ENCODE results near the gene TRIL. TPM values are rescaled to one million over a fixed set of nuclear protein-coding genes. Genes with fewer than 3 reads are reported as not detected.

The TRIL gene
- total RNA-seq, 2 donors from 2014 or later, result 1.1 to 1.9 TPM

DNA sequence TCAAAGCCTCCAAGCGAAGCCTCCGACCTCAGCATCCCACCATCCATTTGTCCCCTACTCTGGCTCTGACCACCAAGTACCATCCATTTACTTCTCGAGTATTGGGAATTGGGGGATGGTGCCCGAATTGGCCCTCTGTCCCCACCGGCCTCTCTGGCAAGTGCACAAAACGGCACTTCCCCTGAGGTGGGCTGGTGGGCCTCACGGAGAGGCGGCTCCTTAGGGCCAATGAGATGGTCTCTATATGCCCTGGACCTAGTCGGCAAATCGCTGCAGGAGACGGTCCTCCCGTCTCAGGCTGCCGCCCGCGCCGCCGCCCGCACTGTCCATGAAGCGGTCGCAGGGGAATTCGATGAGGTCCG, 2.8 kb downstream of the TRIL start:
- intact Hi-C loops (cut with DNase I), result no loop called here
- DNase-seq, result no peak
- Histone ChIP-seq H3K9me3 (no peaks in the 10 kb centered on the region), H3K4me1 (peaks cover 6% of the 10 kb centered on the region), H3K9ac (ENCODE audit: low read depth in 2 of 2, low read length in 2 of 2) (peak overlapping the region in 1 of 2 donors; percentile 9), H3K36me3 (no peaks in the 10 kb centered on the region), H3K4me3 (peak overlapping the region; percentile 63), H3K27ac (no peak overlapping the region), H3K27me3 (peaks cover 28% of the 10 kb centered on the region)
- TF ChIP-seq, protein P1, sequence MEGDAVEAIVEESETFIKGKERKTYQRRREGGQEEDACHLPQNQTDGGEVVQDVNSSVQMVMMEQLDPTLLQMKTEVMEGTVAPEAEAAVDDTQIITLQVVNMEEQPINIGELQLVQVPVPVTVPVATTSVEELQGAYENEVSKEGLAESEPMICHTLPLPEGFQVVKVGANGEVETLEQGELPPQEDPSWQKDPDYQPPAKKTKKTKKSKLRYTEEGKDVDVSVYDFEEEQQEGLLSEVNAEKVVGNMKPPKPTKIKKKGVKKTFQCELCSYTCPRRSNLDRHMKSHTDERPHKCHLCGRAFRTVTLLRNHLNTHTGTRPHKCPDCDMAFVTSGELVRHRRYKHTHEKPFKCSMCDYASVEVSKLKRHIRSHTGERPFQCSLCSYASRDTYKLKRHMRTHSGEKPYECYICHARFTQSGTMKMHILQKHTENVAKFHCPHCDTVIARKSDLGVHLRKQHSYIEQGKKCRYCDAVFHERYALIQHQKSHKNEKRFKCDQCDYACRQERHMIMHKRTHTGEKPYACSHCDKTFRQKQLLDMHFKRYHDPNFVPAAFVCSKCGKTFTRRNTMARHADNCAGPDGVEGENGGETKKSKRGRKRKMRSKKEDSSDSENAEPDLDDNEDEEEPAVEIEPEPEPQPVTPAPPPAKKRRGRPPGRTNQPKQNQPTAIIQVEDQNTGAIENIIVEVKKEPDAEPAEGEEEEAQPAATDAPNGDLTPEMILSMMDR (IDR thresholded peaks at IDR 0.05), result no peak

DNA sequence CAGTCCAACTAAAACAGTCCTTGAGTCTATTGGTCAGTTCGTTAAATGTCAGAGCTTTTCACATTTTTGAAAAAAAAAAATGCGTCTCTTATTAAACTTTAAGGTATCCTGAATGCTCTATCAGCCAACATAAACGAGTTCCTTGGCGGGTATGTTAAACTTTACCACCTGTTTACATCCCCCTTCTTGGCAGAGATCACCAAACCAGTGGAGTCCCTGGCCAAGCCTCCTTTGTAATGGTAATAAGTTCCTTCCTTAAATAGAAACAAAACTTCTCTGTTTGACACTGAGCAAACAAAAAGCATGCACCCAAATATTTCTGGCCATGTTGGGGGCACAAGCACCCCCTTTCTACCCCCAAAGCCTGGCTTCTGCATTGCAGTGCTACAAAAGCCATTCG, 3.2 kb downstream of the TRIL start:
- peaks cover 28% of the 10 kb centered on the region for H3K27me3 ChIP-seq

GRCh38 chr7:28954471-28954870, 3.7 kb downstream of the TRIL start:
- TF ChIP-seq, protein P1 (IDR thresholded peaks at IDR 0.05), result no peak
- Histone ChIP-seq H3K27me3 (peaks cover 28% of the 10 kb centered on the region), H3K4me3 (no peak overlapping the region), H3K9ac (ENCODE audit: low read depth in 2 of 2, low read length in 2 of 2) (no peak overlapping the region), H3K9me3 (no peaks in the 10 kb centered on the region), H3K4me1 (peaks cover 6% of the 10 kb centered on the region), H3K36me3 (no peaks in the 10 kb centered on the region), H3K27ac (no peak overlapping the region)
- intact Hi-C loops (cut with DNase I), result no loop called here
- no peak for DNase-seq

More for the DNA sequence above, 3.2 kb downstream of the TRIL start:
- intact Hi-C loops (cut with DNase I), result no loop called here
- peak overlapping the region in 1 of 2 donors; percentile 9 for H3K9ac ChIP-seq (ENCODE audit: low read depth in 2 of 2, low read length in 2 of 2)
- TF ChIP-seq, protein P1 (IDR thresholded peaks at IDR 0.05), result no peak
- no peaks in the 10 kb centered on the region for H3K36me3 ChIP-seq
- no peak overlapping the region for H3K4me3 ChIP-seq
- peaks cover 6% of the 10 kb centered on the region for H3K4me1 ChIP-seq
- H3K9me3 ChIP-seq, result no peaks in the 10 kb centered on the region
- no peak overlapping the region for H3K27ac ChIP-seq
- no peak for DNase-seq

DNA sequence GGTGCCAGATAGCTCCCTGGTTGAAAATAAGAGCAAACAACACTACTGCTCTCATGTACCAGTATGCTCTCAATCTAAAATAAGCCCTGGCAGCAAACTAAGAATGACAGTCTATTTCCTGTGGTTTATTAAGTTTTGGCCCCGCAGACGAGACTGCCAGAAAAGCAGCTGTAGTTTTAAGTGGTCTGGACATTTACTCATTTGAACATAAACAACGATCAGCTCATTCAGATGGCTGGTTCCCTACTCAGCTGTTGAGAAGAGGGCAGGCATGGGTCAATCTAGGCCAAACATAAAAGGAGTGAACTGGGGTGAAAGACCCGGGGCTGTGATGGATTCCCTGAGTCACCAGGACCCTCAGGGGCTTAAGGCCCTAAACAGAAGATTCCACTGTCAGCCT, 4.5 kb downstream of the TRIL start:
- no peak overlapping the region for H3K4me3 ChIP-seq
- H3K9ac ChIP-seq (ENCODE audit: low read depth in 2 of 2, low read length in 2 of 2), result no peak overlapping the region
- H3K27me3 ChIP-seq, result peaks cover 26% of the 10 kb centered on the region
- H3K4me1 ChIP-seq, result peaks cover 6% of the 10 kb centered on the region
- peak overlapping the region; percentile 1 for H3K27ac ChIP-seq
- no peaks in the 10 kb centered on the region for H3K36me3 ChIP-seq
- no peak for DNase-seq
- TF ChIP-seq, protein P1 (IDR thresholded peaks at IDR 0.05), result no peak
- intact Hi-C loops (cut with DNase I), result no loop called here
- H3K9me3 ChIP-seq, result no peaks in the 10 kb centered on the region

DNA sequence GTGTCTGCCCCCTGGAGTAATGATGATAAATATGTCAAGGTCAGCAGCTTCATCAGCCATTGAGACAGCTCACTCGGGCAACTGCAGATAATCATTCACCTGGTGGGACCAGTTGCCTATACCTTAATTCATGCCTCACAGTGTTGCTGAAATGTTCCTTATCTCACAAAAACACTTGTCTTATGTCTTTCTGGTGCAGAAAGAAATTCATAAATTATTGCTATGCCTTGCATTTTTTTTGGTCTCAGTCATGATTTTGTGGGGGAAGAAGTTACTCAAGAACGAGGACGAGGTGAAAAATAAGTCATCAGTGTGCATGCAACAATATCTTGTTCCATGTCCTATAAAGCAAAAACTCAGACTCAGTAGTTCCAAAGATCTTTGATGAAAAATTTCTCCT, 16.0 kb downstream of the TRIL start:
- H3K27me3 ChIP-seq, result no peaks in the 10 kb centered on the region
- H3K9me3 ChIP-seq, result no peaks in the 10 kb centered on the region
- intact Hi-C loops (cut with DNase I), result no loop called here
- no peak overlapping the region for H3K27ac ChIP-seq
- TF ChIP-seq, protein P1 (IDR thresholded peaks at IDR 0.05), result no peak
- no peak overlapping the region for H3K9ac ChIP-seq (ENCODE audit: low read depth in 2 of 2, low read length in 2 of 2)
- no peak overlapping the region for H3K4me3 ChIP-seq
- no peak for DNase-seq
- no peaks in the 10 kb centered on the region for H3K36me3 ChIP-seq
- H3K4me1 ChIP-seq, result no peaks in the 10 kb centered on the region

DNA sequence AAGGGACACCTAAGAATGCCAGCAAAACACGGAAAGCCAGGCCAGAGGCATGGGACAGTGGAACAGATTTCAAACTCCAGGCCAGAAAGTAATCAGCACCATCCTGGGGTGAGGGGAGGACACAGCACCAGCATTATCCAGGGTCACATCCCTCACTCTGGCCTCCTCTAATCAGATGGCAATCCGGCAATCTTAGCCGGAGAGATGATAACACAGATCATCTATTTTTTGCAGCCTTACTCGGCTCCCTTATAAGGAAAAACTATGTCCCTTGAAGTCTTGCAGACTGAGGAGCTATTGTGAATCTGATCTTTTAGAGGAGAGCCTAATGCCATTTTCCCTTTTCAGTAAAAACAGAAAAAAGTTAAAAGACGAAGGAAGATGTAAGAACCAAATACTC, 16.5 kb downstream of the TRIL start:
- no peaks in the 10 kb centered on the region for H3K27me3 ChIP-seq
- no peaks in the 10 kb centered on the region for H3K4me1 ChIP-seq
- H3K9ac ChIP-seq (ENCODE audit: low read depth in 2 of 2, low read length in 2 of 2), result no peak overlapping the region
- no peaks in the 10 kb centered on the region for H3K9me3 ChIP-seq
- no peak overlapping the region for H3K27ac ChIP-seq
- intact Hi-C loops (cut with DNase I), result no loop called here
- no peak for DNase-seq
- H3K4me3 ChIP-seq, result no peak overlapping the region
- TF ChIP-seq, protein P1 (IDR thresholded peaks at IDR 0.05), result no peak
- H3K36me3 ChIP-seq, result no peaks in the 10 kb centered on the region

Data from colonic mucosa (tissue), 4 donors.